Fibroblast of peridontal ligament (primary cell): ENCODE measurements around the gene BSX.
A peak's percentile ranks its signal among the peaks of the same experiment; 100 is the strongest.

Source experiments
- DNase-seq: peaks from one replicate; pipeline ENCODE4 v3.0.0-alpha.2; 2010; ENCODE audit errors: extremely low read depth

BSX gene

GRCh38 chr11:122981388-122982264 lies at the start of gene BSX:
Gene BSX (minus strand): TSS chr11:122981834. CDS start chr11:122981671, 163 bp downstream.
- peak; percentile 13 for DNase-seq

GRCh38 chr11:123030517-123030916 lies 48.9 kb upstream of the BSX start:
- DNase-seq: no peak

GRCh38 chr11:123020968-123021367 lies 39.3 kb upstream of the BSX start:
- DNase-seq: peak; percentile 57

GRCh38 chr11:123018702-123019101 lies 37.1 kb upstream of the BSX start:
- no peak for DNase-seq

GRCh38 chr11:123011510-123011909 lies 29.9 kb upstream of the BSX start:
- DNase-seq: no peak

- no peak for DNase-seq
These were observed 25.4 kb upstream of the BSX start for GRCh38 chr11:123006860-123007542.

GRCh38 chr11:123000721-123001120 lies 19.1 kb upstream of the BSX start:
- no peak for DNase-seq

- DNase-seq: no peak
These were observed 17.2 kb upstream of the BSX start for GRCh38 chr11:122998727-122999366.

- no peak for DNase-seq
These were observed 13.9 kb upstream of the BSX start for GRCh38 chr11:122995526-122995925.

GRCh38 chr11:122984186-122985011 lies 2.8 kb upstream of the BSX start:
- DNase-seq: peak; percentile 43

GRCh38 chr11:122983438-122984185 lies 2.0 kb upstream of the BSX start:
- no peak for DNase-seq

- no peak for DNase-seq
These were observed 1.6 kb downstream of the BSX start for GRCh38 chr11:122979815-122980595.

GRCh38 chr11:122979103-122979814 lies 2.4 kb downstream of the BSX start:
- DNase-seq: no peak

- no peak for DNase-seq
These were observed 3.4 kb downstream of the BSX start for GRCh38 chr11:122978299-122978620.

GRCh38 chr11:122977470-122978298 lies 4.0 kb downstream of the BSX start:
- no peak for DNase-seq

GRCh38 chr11:122976734-122977469 lies 4.7 kb downstream of the BSX start:
- no peak for DNase-seq

GRCh38 chr11:122976061-122976733 lies 5.4 kb downstream of the BSX start:
- DNase-seq: no peak
